Activated CD4-positive, alpha-beta T cell treated with anti-CD3 and anti-CD28 coated beads, Interleukin-2, amount 10 ng/mL, durations not matched to agents 7 days and 5 days (primary cell): ENCODE measurements around the gene OAS2. TPM values are rescaled to one million over a fixed set of nuclear protein-coding genes. Genes with fewer than 3 reads are reported as not detected.

Experiments
- CTCF ChIA-PET: fragments of 350-600 bp; sonication (Branson Sonifier 250); formaldehyde crosslinking; loops from one replicate; lab custom pipeline; 2021; ENCODE audit warnings: antibody characterized with exemption; lab: Charles Lee
- POLR2A ChIA-PET: fragments of 350-600 bp; sonication (Branson Sonifier 250); formaldehyde crosslinking; loops from one replicate; lab custom pipeline; 2021; ENCODE audit warnings: antibody characterized with exemption; lab: Charles Lee
- DNase-seq: peaks from one replicate; pipeline ENCODE4 v3.0.0-alpha.2; 2020
- H3K27ac Mint-ChIP-seq: one replicate; pipeline ENCODE4 v1.8.0; 2021; ENCODE audit warnings: mild to moderate bottlenecking, moderate library complexity, mixed read lengths
- H3K27me3 Mint-ChIP-seq: one replicate; pipeline ENCODE4 v1.8.0; 2021; ENCODE audit warnings: mixed read lengths
- H3K36me3 Mint-ChIP-seq: one replicate; pipeline ENCODE4 v1.8.0; 2021; ENCODE audit warnings: low read depth, mixed read lengths
- H3K4me1 Mint-ChIP-seq: one replicate; pipeline ENCODE4 v1.8.0; 2021; ENCODE audit warnings: mixed read lengths
- H3K4me3 Mint-ChIP-seq: one replicate; pipeline ENCODE4 v1.8.0; 2021; ENCODE audit warnings: mild to moderate bottlenecking, moderate library complexity, mixed read lengths
- H3K9me3 Mint-ChIP-seq: one replicate; pipeline ENCODE4 v1.8.0; 2021; ENCODE audit warnings: mixed read lengths
- total RNA-seq, 2 experiments: library from RNA; stranded (reverse); gene quantifications; one replicate each; pipeline ENCODE4 v1.2.3, GENCODE V29; 2021

The OAS2 gene, protein sequence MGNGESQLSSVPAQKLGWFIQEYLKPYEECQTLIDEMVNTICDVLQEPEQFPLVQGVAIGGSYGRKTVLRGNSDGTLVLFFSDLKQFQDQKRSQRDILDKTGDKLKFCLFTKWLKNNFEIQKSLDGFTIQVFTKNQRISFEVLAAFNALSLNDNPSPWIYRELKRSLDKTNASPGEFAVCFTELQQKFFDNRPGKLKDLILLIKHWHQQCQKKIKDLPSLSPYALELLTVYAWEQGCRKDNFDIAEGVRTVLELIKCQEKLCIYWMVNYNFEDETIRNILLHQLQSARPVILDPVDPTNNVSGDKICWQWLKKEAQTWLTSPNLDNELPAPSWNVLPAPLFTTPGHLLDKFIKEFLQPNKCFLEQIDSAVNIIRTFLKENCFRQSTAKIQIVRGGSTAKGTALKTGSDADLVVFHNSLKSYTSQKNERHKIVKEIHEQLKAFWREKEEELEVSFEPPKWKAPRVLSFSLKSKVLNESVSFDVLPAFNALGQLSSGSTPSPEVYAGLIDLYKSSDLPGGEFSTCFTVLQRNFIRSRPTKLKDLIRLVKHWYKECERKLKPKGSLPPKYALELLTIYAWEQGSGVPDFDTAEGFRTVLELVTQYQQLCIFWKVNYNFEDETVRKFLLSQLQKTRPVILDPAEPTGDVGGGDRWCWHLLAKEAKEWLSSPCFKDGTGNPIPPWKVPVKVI
- total RNA-seq, result 100 to 1,000 TPM; 294 to 420 TPM

DNA sequence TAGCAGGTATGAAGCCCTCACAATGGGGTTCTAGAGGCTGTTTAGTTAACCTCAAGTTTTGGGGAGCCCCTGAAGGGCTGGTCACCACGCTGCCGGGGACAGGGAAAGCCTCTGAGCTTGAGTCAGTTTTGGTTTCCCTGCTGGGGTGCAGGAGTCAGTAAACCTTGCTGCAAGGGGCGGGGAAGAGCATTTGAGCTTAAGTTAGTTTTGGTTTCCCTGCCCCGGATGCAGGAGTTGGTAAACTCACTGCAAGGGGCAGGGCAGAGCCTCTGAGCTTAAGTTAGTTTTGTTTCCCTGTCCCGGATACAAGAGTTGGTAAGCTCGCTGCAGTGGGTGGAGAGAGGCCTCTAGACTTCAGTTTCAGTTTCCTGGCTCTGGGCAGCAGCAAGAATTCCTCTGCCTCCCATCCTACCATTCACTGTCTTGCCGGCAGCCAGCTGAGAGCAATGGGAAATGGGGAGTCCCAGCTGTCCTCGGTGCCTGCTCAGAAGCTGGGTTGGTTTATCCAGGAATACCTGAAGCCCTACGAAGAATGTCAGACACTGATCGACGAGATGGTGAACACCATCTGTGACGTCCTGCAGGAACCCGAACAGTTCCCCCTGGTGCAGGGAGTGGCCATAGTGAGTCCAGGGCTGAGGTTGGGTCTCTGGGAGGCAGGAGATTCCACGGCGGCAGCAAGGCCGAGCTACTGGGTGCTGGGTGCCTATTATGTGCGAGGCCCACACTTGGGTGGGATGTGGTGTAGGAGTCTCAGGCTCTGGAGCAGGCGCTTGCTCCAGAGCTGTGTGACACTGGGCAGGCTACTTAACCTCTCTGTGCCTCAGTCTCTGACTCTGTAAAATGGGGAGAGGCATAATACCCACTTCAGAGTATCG is at the start of gene OAS2:
OAS2 (plus strand) TSS at position 357 of the 878 bp plus-strand sequence; CDS start at position 447, 90 bp downstream.
- Mint-ChIP-seq H3K27ac (peak within 1 kb of the TSS; percentile 99), H3K27me3 (no peaks in the 10 kb centered on the region), H3K4me1 (peaks cover 52% of the 10 kb centered on the region), H3K9me3 (peaks cover 17% of the 10 kb centered on the region), H3K4me3 (peak within 1 kb of the TSS; percentile 84), H3K36me3 (peaks cover 59% of the 10 kb centered on the region)
- DNase-seq, result peak; percentile 94
- ChIA-PET POLR2A (interaction anchor here (0.9 to 2.7 kb wide), 9 partner anchors 9 to 853 kb away, joined by 3 to 39 read pairs (median 3); partner anchors contain the start of genes OAS1, OAS3 and TRAFD1), CTCF (interaction anchor here (0.7 to 3.2 kb wide), 12 partner anchors 9 to 78 kb away, joined by 3 to 45 read pairs (median 6); partner anchors contain the start of gene OAS1)

DNA sequence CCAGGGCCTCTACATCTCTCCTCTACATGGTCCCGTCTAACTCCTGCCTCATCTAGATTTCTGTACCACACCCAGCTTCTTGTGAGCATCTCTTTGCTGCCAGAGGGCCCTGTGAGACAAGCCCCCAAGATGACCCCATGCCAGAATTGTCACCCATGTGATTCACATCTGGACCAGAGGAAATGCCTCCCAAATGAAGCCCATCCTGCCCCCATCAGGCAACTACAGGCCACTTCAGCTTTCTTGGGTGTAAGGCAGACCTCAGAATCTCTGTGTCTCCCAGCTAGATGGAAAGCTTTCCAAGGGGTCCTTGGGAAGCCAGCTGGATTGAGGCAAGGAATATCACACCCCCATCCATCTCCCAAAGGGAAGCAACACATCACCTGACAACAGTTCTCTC is 49.3 kb upstream of the OAS2 start:
- H3K36me3 Mint-ChIP-seq, result peaks cover 63% of the 10 kb centered on the region
- H3K9me3 Mint-ChIP-seq, result peaks cover 18% of the 10 kb centered on the region
- CTCF ChIA-PET, result interaction anchor here (0.7 to 1.3 kb wide), 2 partner anchors 13 to 28 kb away, joined by 3 read pairs; no protein-coding TSS in a partner anchor
- POLR2A ChIA-PET, result no interaction called here
- H3K27me3 Mint-ChIP-seq, result no peaks in the 10 kb centered on the region
- H3K4me1 Mint-ChIP-seq, result peaks cover 10% of the 10 kb centered on the region
- H3K4me3 Mint-ChIP-seq, result no peak overlapping the region
- no peak overlapping the region for H3K27ac Mint-ChIP-seq
- DNase-seq, result no peak

DNA sequence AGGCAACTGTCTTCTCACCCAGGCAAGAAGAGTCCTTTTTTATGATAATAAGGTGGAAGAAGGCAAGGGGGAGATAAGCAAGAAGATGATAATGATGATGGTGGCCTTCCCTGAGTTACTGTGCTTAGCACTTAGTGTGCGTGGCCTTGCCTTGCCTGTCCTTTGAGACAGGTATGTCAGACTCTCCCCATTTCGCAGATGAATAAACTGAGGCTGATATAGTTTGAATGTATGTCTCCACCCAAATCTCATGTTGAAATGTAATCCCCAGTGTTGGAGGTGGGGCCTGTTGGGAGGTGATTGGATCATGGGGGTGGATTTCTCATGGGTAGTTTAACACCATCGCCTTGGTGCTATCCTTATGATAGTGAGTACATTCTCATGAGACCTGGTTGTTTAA is 48.6 kb upstream of the OAS2 start:
- H3K27me3 Mint-ChIP-seq, result no peaks in the 10 kb centered on the region
- CTCF ChIA-PET, result no interaction called here
- POLR2A ChIA-PET, result no interaction called here
- H3K4me3 Mint-ChIP-seq, result no peak overlapping the region
- H3K36me3 Mint-ChIP-seq, result peaks cover 56% of the 10 kb centered on the region
- peaks cover 17% of the 10 kb centered on the region for H3K9me3 Mint-ChIP-seq
- no peak overlapping the region for H3K27ac Mint-ChIP-seq
- peaks cover 9% of the 10 kb centered on the region for H3K4me1 Mint-ChIP-seq
- DNase-seq, result no peak

DNA sequence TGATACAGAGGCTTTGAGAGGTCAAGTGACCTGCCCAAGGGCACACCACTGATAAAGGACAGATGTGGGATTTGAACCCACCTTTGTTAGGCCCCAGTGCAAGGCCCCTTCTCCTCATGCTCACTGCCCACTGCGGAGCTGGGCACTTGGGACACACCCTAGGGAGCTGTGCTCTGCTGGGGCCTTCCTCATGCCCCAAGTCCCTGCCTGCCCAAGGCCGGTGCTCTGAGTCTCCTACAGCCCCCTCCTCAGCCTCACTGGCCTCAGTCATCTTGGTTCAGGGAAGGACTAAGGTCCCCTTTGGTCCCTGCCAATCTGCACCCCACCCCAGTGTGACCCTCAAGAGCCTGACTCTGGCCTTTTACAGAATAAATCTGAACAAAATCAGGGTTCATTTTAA is 48.0 kb upstream of the OAS2 start:
- H3K36me3 Mint-ChIP-seq, result peaks cover 50% of the 10 kb centered on the region
- H3K4me3 Mint-ChIP-seq, result no peak overlapping the region
- DNase-seq, result no peak
- peaks cover 15% of the 10 kb centered on the region for H3K9me3 Mint-ChIP-seq
- H3K27me3 Mint-ChIP-seq, result no peaks in the 10 kb centered on the region
- H3K27ac Mint-ChIP-seq, result no peak overlapping the region
- POLR2A ChIA-PET, result no interaction called here
- H3K4me1 Mint-ChIP-seq, result peaks cover 8% of the 10 kb centered on the region
- CTCF ChIA-PET, result interaction anchor here (0.6 to 1.5 kb wide), 4 partner anchors 9 to 23 kb away, joined by 3 to 4 read pairs (median 4); no protein-coding TSS in a partner anchor

DNA sequence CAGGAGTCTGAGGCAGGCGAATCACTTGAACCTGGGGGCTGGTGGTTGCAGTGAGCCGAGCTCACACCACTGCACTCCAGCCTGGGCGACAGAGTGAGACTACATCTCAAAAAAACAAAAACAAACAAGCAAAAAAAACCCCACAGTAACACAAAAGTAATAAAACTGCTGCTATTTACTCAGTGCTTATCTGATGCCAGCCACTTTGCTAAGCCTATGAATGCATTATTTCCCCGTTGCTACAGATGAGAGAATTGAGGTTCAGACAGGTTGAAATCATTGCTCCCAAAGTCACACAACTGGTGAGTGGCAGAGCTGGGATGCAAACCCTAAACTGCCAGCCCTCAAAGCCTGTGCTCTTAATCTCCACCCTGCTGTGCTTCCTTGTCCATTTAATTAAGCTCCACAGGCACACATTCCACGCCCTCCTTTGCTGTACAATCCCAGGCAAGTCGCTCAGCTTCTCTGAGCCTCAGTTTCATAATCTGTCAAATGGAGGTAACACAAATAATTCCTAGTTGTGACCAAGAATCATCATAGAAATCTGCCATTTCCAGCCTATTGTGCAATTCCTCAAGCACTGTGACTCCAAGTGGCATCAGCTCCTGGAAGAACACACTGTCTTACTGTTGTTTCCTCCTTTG is 45.7 kb upstream of the OAS2 start:
- DNase-seq, result no peak

DNA sequence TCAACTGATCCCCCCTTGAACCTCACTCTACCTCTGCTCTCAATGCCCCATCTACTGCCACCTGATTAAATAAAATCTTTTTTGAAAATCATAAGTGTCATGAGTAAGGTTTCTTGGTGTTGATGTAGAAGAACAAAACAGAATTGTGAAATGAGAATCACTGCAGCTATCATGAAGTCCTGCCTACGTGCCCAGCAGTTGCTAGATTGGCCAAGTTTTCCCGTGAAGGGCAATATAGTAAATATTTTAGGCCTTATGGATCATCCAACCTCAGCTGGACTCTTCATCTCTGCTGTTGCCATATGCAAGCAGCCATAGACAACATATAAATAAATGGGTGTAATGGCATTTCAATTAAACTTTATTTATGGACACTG is 45.2 kb upstream of the OAS2 start:
- Mint-ChIP-seq H3K36me3 (peaks cover 30% of the 10 kb centered on the region), H3K27me3 (no peaks in the 10 kb centered on the region), H3K9me3 (peaks cover 6% of the 10 kb centered on the region), H3K27ac (no peak overlapping the region), H3K4me1 (peaks cover 23% of the 10 kb centered on the region), H3K4me3 (no peak overlapping the region)
- POLR2A ChIA-PET, result no interaction called here
- CTCF ChIA-PET, result no interaction called here
- DNase-seq, result no peak

More for the DNA sequence above, 45.7 kb upstream of the OAS2 start:
- no peaks in the 10 kb centered on the region for H3K27me3 Mint-ChIP-seq
- ChIA-PET CTCF (no interaction called here), POLR2A (no interaction called here)
- H3K4me1 Mint-ChIP-seq, result peaks cover 19% of the 10 kb centered on the region
- no peak overlapping the region for H3K27ac Mint-ChIP-seq
- H3K4me3 Mint-ChIP-seq, result no peak overlapping the region
- peaks cover 32% of the 10 kb centered on the region for H3K36me3 Mint-ChIP-seq
- H3K9me3 Mint-ChIP-seq, result peaks cover 6% of the 10 kb centered on the region

DNA sequence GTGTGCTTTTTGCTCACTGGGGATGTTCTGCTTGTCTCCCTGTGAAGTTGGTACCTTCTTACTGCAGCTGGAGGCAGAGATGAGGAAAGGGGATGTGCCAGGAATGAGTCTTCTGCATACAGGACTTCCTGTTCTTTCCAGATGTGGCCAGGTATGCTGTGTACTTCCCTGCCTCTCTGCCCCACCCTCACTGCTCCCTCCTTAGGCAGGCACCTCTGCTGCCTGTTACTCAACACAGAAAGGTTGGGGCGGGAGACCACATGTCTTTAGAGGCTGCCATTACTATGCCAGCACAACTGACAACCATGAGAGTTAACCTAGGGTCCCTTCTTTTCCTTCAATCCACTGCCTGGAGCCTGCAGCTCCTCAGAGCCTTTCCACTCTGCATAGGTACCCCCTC is 42.1 kb upstream of the OAS2 start:
- ChIA-PET CTCF (interaction anchor here (3.4 kb wide), 1 partner anchor 16 kb away, joined by 10 read pairs; no protein-coding TSS in a partner anchor), POLR2A (no interaction called here)
- no peaks in the 10 kb centered on the region for H3K9me3 Mint-ChIP-seq
- H3K27me3 Mint-ChIP-seq, result no peaks in the 10 kb centered on the region
- no peak overlapping the region for H3K27ac Mint-ChIP-seq
- DNase-seq, result no peak
- peaks cover 41% of the 10 kb centered on the region for H3K4me1 Mint-ChIP-seq
- H3K36me3 Mint-ChIP-seq, result peaks cover 25% of the 10 kb centered on the region
- H3K4me3 Mint-ChIP-seq, result no peak overlapping the region

DNA sequence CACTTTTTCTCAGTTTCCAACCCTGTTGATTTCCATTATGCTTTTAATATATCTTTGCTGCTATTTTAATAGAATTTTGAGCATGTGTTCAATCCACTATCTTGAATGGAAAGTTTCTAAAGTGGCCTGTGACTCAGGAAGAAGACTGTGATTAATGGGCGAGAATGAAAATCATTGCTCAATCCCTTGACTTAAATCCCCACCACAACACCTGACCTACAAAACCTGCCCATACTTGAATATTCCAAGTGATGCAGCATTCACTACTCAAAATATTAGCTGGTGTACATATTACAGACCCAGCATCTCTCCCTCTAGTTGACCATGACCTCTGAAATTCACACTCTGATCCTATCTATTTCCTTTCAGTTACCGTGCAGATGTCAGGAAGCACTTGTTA is 41.4 kb upstream of the OAS2 start:
- H3K4me1 Mint-ChIP-seq, result peaks cover 48% of the 10 kb centered on the region
- DNase-seq, result no peak
- peak overlapping the region; percentile 47 for H3K27ac Mint-ChIP-seq
- no peaks in the 10 kb centered on the region for H3K27me3 Mint-ChIP-seq
- H3K4me3 Mint-ChIP-seq, result no peak overlapping the region
- POLR2A ChIA-PET, result interaction anchor here (0.7 to 1.6 kb wide), 2 partner anchors 30 to 42 kb away, joined by 3 to 14 read pairs; partner anchors contain the start of genes OAS1 and OAS2
- CTCF ChIA-PET, result interaction anchor here (1.4 to 3.4 kb wide), 6 partner anchors 12 to 56 kb away, joined by 3 to 13 read pairs (median 6); partner anchors contain the start of gene OAS1
- H3K9me3 Mint-ChIP-seq, result no peaks in the 10 kb centered on the region
- peaks cover 32% of the 10 kb centered on the region for H3K36me3 Mint-ChIP-seq

DNA sequence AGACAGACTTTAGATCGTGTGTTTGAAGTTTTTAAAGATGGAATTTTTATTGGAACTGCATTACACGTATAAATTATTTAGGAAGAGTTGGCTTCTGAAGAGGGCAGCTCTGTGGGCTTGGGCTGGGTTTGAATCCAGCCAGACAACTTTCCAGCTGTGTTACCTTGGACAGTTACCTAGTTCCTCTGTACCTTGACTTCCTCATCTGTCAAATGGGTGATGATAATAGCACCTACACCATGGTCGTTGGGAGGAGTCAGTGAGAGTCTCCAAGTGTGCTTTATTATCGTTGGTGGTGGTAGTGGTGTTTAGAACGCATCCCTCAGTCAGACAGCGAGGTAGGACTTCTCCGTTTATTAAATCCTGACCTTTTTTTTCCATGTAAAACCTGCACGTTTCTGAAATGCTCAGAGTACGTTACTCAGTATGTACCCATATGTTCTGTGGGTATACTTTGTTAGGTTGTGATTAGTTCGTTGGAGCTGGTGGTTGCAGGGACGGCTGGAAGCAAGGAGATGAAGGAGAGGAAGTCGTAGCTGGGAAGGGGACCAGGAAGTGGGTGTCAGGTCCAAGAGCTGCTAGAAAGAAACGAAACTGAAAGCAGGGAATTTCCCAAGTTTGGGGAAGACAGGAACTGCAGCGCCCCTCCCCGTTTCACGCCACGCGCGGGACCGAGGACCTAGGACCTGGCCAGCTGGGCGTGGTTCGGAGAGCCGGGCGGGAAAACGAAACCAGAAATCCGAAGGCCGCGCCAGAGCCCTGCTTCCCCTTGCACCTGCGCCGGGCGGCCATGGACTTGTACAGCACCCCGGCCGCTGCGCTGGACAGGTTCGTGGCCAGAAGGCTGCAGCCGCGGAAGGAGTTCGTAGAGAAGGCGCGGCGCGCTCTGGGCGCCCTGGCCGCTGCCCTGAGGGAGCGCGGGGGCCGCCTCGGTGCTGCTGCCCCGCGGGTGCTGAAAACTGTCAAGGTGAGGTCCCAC is 40.3 kb upstream of the OAS2 start, which contains the start of gene OAS3:
OAS3 (plus strand) TSS at position 734 of the 979 bp plus-strand sequence; CDS start at position 791, 57 bp downstream.
- Mint-ChIP-seq H3K27me3 (no peaks in the 10 kb centered on the region), H3K27ac (peak within 1 kb of the TSS; percentile 94), H3K36me3 (peaks cover 39% of the 10 kb centered on the region), H3K4me3 (peak within 1 kb of the TSS; percentile 80), H3K9me3 (no peaks in the 10 kb centered on the region), H3K4me1 (peaks cover 52% of the 10 kb centered on the region)
- ChIA-PET CTCF (interaction anchor here (1.0 to 3.4 kb wide), 7 partner anchors 13 to 55 kb away, joined by 3 to 13 read pairs (median 6); partner anchors contain the start of gene OAS1), POLR2A (interaction anchor here (0.6 to 1.6 kb wide), 5 partner anchors 24 to 1411 kb away, joined by 3 to 14 read pairs (median 4); partner anchors contain the start of genes OAS1 and OAS2)
- peak; percentile 77 for DNase-seq

DNA sequence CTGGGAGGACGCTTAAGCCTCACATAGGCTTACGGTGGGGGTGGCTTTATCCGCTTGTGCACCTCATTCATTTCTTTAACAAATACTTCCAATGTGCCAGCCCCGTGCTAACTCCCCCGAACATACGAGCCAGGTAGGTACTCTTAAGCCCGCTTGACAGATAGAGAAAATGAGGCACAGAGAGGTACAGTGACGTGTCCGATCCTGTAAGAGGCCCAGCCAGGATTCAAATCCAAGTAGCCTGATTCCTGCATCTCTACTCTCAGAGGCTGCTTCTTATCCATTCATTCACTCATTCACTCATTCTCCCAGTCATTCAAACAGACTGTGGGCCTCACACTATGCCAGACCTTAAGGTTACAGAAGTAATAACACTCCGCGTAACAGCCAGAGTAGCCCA is 39.6 kb upstream of the OAS2 start:
- Mint-ChIP-seq H3K27me3 (no peaks in the 10 kb centered on the region), H3K4me1 (peaks cover 52% of the 10 kb centered on the region), H3K36me3 (peaks cover 43% of the 10 kb centered on the region), H3K4me3 (peak overlapping the region; percentile 80), H3K27ac (peak overlapping the region; percentile 94), H3K9me3 (no peaks in the 10 kb centered on the region)
- DNase-seq, result no peak
- CTCF ChIA-PET, result interaction anchor here (1.0 to 3.4 kb wide), 3 partner anchors 19 to 46 kb away, joined by 3 to 13 read pairs (median 10); no protein-coding TSS in a partner anchor
- POLR2A ChIA-PET, result interaction anchor here (1.2 to 1.6 kb wide), 2 partner anchors 32 to 40 kb away, joined by 12 to 14 read pairs; partner anchors contain the start of genes OAS1 and OAS2
